Stimulated activated naive CD8-positive, alpha-beta T cell treated with anti-CD3 and anti-CD28 coated beads, Interleukin-15, Interleukin-2, amounts not matched to agents 100 ng/mL and 50 ng/mL, for 24 hours (primary cell): ENCODE results near the gene SPIRE1.

Experiments
- H3K27ac Mint-ChIP-seq: one replicate; pipeline ENCODE4 v1.8.0; 2021; ENCODE audit warnings: mild to moderate bottlenecking, mixed read lengths
- H3K27me3 Mint-ChIP-seq: one replicate; pipeline ENCODE4 v1.8.0; 2021; ENCODE audit warnings: mixed read lengths
- H3K36me3 Mint-ChIP-seq: one replicate; pipeline ENCODE4 v1.8.0; 2021; ENCODE audit warnings: low read depth, mixed read lengths
- H3K4me1 Mint-ChIP-seq: one replicate; pipeline ENCODE4 v1.8.0; 2021; ENCODE audit warnings: low read depth, mixed read lengths
- H3K4me3 Mint-ChIP-seq: one replicate; pipeline ENCODE4 v1.8.0; 2021; ENCODE audit warnings: mild to moderate bottlenecking, mixed read lengths
- H3K9me3 Mint-ChIP-seq: one replicate; pipeline ENCODE4 v1.8.0; 2021; ENCODE audit warnings: mixed read lengths

SPIRE1 gene

GRCh38 chr18:12597760-12598159 is 60.1 kb downstream of the SPIRE1 start:
- Mint-ChIP-seq H3K27ac (no peak overlapping the region), H3K27me3 (no peaks in the 10 kb centered on the region), H3K4me3 (no peak overlapping the region)

GRCh38 chr18:12595571-12596255 is 62.2 kb downstream of the SPIRE1 start:
- H3K36me3 Mint-ChIP-seq: no peaks in the 10 kb centered on the region
- peaks cover 13% of the 10 kb centered on the region for H3K4me1 Mint-ChIP-seq
- H3K9me3 Mint-ChIP-seq: no peaks in the 10 kb centered on the region
- no peak overlapping the region for H3K4me3 Mint-ChIP-seq
- no peak overlapping the region for H3K27ac Mint-ChIP-seq
- no peaks in the 10 kb centered on the region for H3K27me3 Mint-ChIP-seq

More at GRCh38 chr18:12597760-12598159, 60.1 kb downstream of the SPIRE1 start:
- H3K36me3 Mint-ChIP-seq: no peaks in the 10 kb centered on the region
- H3K4me1 Mint-ChIP-seq: peaks cover 13% of the 10 kb centered on the region
- no peaks in the 10 kb centered on the region for H3K9me3 Mint-ChIP-seq

DNA sequence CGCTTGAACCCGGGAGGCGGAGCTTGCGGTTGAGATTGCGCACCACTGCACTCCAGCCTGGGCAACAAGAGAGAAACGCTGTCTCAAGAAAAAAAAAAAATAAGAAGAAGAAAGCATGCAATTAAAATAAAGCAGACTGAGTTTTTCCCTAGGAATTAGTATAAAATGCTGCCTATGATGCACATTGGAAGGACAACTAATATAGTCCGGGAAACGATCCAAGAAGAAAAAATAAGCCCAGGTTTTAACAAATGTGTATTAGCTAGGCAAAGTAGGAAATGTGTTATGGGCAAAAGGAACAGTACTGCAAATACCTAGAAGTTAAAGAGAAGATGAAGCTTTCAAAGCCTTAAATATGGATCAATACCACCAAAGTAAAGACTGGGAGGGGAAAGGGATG is 64.0 kb downstream of the SPIRE1 start:
- no peak overlapping the region for H3K27ac Mint-ChIP-seq
- no peaks in the 10 kb centered on the region for H3K36me3 Mint-ChIP-seq
- H3K4me1 Mint-ChIP-seq: peaks cover 13% of the 10 kb centered on the region
- no peaks in the 10 kb centered on the region for H3K9me3 Mint-ChIP-seq
- no peak overlapping the region for H3K4me3 Mint-ChIP-seq
- no peaks in the 10 kb centered on the region for H3K27me3 Mint-ChIP-seq

- Mint-ChIP-seq H3K27me3 (no peaks in the 10 kb centered on the region), H3K27ac (no peak overlapping the region), H3K36me3 (no peaks in the 10 kb centered on the region), H3K4me1 (peaks cover 8% of the 10 kb centered on the region), H3K9me3 (no peaks in the 10 kb centered on the region), H3K4me3 (no peak overlapping the region)
Observed at GRCh38 chr18:12592597-12593127, 65.2 kb downstream of the SPIRE1 start.

DNA sequence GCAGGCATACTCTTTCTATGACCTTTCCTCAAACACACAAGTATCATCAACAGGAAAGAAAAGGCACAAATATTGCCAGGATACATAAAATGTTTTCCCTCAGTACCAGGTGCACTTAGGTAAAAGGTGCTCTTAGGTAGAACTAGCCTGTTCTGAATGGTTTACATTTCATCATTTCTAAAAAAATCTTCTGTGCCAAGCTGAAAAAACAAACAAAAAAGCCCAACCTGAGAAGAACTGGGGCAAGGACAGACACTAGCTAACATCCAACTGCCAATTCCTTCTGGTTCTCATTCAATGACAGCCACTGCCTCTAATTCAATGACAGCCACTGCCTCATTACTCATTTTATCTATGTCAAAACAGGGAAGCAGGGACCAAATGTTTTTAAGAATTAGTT is 68.5 kb downstream of the SPIRE1 start:
- H3K36me3 Mint-ChIP-seq: no peaks in the 10 kb centered on the region
- no peaks in the 10 kb centered on the region for H3K9me3 Mint-ChIP-seq
- no peak overlapping the region for H3K4me3 Mint-ChIP-seq
- no peak overlapping the region for H3K27ac Mint-ChIP-seq
- H3K27me3 Mint-ChIP-seq: no peaks in the 10 kb centered on the region
- H3K4me1 Mint-ChIP-seq: no peaks in the 10 kb centered on the region

DNA sequence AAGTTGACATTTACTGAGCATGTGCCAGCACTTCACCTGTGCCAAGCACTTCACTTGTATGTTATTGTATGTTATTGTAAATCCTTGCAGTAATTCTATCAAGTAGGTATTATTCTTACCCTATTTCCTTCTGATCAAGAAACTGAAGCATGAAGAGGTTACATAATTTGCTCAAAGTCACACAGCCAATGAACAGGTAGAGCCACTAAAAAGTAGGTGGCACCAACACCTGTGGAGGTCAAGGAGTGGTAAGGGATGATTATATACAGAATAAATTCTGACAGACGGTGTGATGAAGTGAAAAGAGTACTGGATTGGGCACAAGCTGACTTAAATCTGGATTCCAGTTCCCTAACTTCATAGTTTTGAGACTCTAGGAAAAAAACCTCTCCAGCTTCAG is 71.0 kb downstream of the SPIRE1 start:
- Mint-ChIP-seq H3K36me3 (no peaks in the 10 kb centered on the region), H3K9me3 (no peaks in the 10 kb centered on the region), H3K4me3 (no peak overlapping the region), H3K4me1 (no peaks in the 10 kb centered on the region), H3K27ac (no peak overlapping the region), H3K27me3 (no peaks in the 10 kb centered on the region)

- H3K36me3 Mint-ChIP-seq: no peaks in the 10 kb centered on the region
- H3K27me3 Mint-ChIP-seq: no peaks in the 10 kb centered on the region
- H3K4me1 Mint-ChIP-seq: no peaks in the 10 kb centered on the region
- no peaks in the 10 kb centered on the region for H3K9me3 Mint-ChIP-seq
- H3K4me3 Mint-ChIP-seq: no peak overlapping the region
- no peak overlapping the region for H3K27ac Mint-ChIP-seq
Observed at GRCh38 chr18:12585218-12585617, 72.7 kb downstream of the SPIRE1 start.

DNA sequence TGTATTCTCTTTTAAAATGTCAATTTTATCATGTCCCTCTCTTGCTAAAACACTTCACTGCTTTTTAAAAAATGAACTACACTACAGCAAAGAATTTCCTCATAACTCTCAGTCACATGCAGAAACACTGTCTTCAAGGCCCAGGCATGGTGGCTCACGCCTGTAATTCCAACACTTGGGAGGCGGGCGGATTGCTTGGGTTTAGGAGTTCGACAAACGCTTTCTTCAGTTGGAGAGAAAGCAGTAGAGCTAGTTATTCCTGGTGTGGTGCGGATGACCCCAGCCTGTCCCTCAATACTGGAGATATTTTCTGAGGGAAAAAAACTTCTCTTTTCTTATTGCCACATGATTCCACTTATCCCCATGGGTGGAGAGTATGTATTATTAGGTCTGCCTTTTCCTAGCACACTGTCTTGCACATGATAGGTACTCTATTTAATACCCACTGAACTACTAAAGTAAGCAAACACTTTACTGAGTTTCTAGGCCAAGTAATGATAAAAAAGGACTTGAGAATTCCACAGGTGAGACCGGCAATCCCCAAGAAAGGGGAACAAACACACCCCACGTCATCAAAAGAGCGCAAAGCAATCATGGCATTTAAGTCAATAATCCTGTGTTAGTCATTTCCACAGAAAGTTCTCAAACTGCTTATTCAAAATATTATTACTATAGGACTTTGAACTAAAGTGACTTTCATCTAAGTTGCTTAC is 77.1 kb downstream of the SPIRE1 start:
- Mint-ChIP-seq H3K36me3 (no peaks in the 10 kb centered on the region), H3K4me1 (no peaks in the 10 kb centered on the region), H3K27ac (no peak overlapping the region), H3K9me3 (no peaks in the 10 kb centered on the region), H3K4me3 (no peak overlapping the region), H3K27me3 (no peaks in the 10 kb centered on the region)

DNA sequence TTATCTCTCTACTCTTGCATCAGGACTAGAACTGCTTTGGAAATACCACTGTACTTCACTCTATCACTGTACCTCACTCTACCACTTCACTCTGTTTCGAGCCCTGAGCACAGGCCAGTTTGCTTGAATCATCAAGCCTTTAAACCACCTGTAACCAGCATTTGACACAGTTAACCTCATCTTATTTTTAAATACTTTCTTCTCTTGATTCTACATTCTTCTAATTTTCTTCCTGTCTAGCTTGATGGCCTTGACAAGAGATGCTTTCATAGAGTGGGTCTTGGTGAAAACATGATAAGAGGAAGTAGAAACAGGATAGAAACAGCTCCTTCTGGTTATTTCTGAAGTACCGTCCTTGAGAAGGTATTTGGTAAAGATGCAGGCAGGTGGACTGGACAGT is 78.1 kb downstream of the SPIRE1 start:
- H3K27ac Mint-ChIP-seq: no peak overlapping the region
- H3K27me3 Mint-ChIP-seq: no peaks in the 10 kb centered on the region
- H3K4me1 Mint-ChIP-seq: no peaks in the 10 kb centered on the region
- H3K4me3 Mint-ChIP-seq: no peak overlapping the region
- no peaks in the 10 kb centered on the region for H3K36me3 Mint-ChIP-seq
- no peaks in the 10 kb centered on the region for H3K9me3 Mint-ChIP-seq

DNA sequence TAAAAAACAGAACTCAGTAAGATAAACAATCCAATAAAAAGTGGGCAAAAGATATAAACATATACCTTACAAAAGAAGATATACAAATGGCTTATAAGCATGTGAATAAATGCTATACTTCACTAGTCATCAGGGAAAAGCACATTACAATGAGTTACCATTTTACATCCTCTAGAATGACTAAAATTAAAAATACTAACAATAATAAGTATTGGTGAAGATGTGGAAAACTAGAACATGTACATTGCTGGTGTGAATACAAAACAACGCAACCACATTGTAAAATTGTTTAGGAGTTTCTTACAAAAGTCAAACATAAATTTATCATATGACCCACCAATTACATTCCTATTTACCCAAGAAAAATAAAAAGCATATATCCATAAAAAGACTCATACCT is 80.1 kb downstream of the SPIRE1 start:
- no peak overlapping the region for H3K4me3 Mint-ChIP-seq
- no peaks in the 10 kb centered on the region for H3K9me3 Mint-ChIP-seq
- H3K36me3 Mint-ChIP-seq: no peaks in the 10 kb centered on the region
- H3K27ac Mint-ChIP-seq: no peak overlapping the region
- H3K27me3 Mint-ChIP-seq: no peaks in the 10 kb centered on the region
- H3K4me1 Mint-ChIP-seq: no peaks in the 10 kb centered on the region

DNA sequence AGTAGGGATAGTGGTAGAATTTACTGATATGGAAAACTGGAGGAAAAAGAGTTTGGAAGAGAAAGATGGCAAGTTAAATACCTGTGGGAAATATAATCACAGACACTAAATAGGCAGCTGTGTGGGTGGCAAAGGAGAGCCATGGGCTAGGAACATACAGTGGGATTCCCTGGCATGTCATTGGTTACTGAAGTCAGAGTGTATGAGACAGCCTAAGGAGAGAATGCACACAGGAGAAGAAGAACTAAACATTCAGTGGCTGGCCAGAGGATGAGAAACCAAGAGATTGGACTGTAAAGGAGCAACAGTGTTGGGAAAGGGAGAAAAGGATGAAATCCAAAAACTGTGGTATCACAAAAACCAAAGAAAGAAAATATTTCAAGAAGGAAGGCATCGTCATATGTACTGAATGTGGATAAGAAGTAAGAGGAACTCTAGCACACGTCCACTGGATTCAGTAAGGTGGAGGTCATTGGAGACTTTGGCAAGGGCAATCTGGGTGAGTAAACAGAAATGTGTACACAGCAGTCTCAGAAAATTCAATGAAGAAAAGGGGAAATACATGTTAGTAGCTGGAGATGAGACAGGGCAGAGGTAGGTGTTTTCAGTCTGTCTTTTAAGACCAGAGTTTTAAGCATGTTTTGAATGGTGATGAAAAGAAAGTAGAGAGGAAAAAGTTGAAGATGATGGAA is 83.3 kb downstream of the SPIRE1 start:
- H3K4me3 Mint-ChIP-seq: no peak overlapping the region
- H3K36me3 Mint-ChIP-seq: no peaks in the 10 kb centered on the region

DNA sequence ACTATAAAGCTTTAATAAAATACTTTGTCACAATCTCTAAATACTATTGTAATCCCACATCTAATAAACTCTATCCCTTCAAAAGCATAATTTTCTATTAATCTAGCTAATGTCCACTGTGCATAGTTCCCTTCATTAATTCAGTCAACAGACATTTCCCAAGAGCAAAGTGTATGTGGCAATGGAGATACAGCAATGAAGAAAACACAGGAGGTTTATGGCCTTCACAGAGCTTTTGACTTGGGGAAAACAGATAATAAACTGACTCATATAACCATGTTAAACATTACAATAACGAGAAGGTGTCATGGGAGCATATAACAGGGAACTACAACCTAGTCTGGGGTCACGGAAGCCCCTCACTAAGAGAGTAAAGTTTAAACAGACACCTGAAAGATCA is 86.3 kb downstream of the SPIRE1 start:
- H3K27ac Mint-ChIP-seq: no peak overlapping the region
- H3K4me3 Mint-ChIP-seq: no peak overlapping the region
- no peaks in the 10 kb centered on the region for H3K9me3 Mint-ChIP-seq
- H3K4me1 Mint-ChIP-seq: no peaks in the 10 kb centered on the region
- H3K36me3 Mint-ChIP-seq: no peaks in the 10 kb centered on the region
- H3K27me3 Mint-ChIP-seq: no peaks in the 10 kb centered on the region

More for the DNA sequence above, 83.3 kb downstream of the SPIRE1 start:
- Mint-ChIP-seq H3K27ac (no peak overlapping the region), H3K4me1 (no peaks in the 10 kb centered on the region), H3K9me3 (no peaks in the 10 kb centered on the region), H3K27me3 (no peaks in the 10 kb centered on the region)

DNA sequence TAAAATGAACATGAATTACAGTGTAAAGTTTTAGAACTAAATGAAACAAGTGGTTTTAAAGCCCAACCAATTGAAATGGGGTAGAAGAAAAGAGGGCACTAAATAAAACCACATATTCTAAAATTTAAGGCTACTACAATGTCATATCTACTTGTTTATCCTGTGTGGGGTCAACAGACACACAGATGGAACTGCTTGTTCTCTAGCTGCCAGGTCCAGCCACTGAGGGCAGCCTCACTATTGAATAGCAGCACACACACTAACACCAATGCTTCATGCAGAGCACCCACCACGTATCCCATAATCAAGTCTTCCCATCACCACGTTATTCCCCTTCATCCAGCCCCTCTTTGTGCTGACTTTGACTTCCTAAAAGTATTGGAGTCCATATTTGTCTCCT is 88.1 kb downstream of the SPIRE1 start:
- H3K4me1 Mint-ChIP-seq: no peaks in the 10 kb centered on the region
- no peak overlapping the region for H3K4me3 Mint-ChIP-seq
- H3K27me3 Mint-ChIP-seq: peaks cover 5% of the 10 kb centered on the region
- no peak overlapping the region for H3K27ac Mint-ChIP-seq
- H3K9me3 Mint-ChIP-seq: no peaks in the 10 kb centered on the region
- no peaks in the 10 kb centered on the region for H3K36me3 Mint-ChIP-seq

- no peaks in the 10 kb centered on the region for H3K4me1 Mint-ChIP-seq
- no peak overlapping the region for H3K4me3 Mint-ChIP-seq
- no peaks in the 10 kb centered on the region for H3K36me3 Mint-ChIP-seq
- no peak overlapping the region for H3K27ac Mint-ChIP-seq
- no peaks in the 10 kb centered on the region for H3K9me3 Mint-ChIP-seq
- H3K27me3 Mint-ChIP-seq: peaks cover 13% of the 10 kb centered on the region
Observed at GRCh38 chr18:12567849-12568248, 90.1 kb downstream of the SPIRE1 start.

- Mint-ChIP-seq H3K27me3 (peaks cover 13% of the 10 kb centered on the region), H3K4me3 (no peak overlapping the region), H3K4me1 (no peaks in the 10 kb centered on the region), H3K9me3 (no peaks in the 10 kb centered on the region), H3K27ac (no peak overlapping the region), H3K36me3 (no peaks in the 10 kb centered on the region)
Observed at GRCh38 chr18:12564861-12565260, 93.0 kb downstream of the SPIRE1 start.
